Neural progenitor cell (in vitro differentiated cells): ENCODE measurements around the gene SLC4A2. TPM values are rescaled to one million over a fixed set of nuclear protein-coding genes. Genes with fewer than 3 reads are reported as not detected.

Experiments
- DNase-seq: peaks from one replicate; pipeline ENCODE4 v3.0.0-alpha.2; 2016; ENCODE audit warnings: low spot score
- H2AFZ ChIP-seq: fragments of 200-600 bp; sonication (generic); replicated peaks from 2 replicates; pipeline ENCODE4 v1.6.1; 2016; ENCODE audit warnings: antibody characterized with exemption
- H3F3A ChIP-seq: fragments of 200-600 bp; sonication (generic); 2 replicates; pipeline ENCODE4 v1.6.1; 2016; ENCODE audit warnings: antibody characterized with exemption, low read depth
- H3K27ac ChIP-seq: fragments of 200-600 bp; sonication (generic); 2 replicates; pipeline ENCODE4 v1.5.1; 2016; ENCODE audit warnings: mild to moderate bottlenecking
- H3K27me3 ChIP-seq: fragments of 200-600 bp; sonication (generic); 2 replicates; pipeline ENCODE4 v1.6.1; 2016; ENCODE audit warnings: mild to moderate bottlenecking, moderate library complexity
- H3K36me3 ChIP-seq: fragments of 200-600 bp; sonication (generic); 2 replicates; pipeline ENCODE4 v1.5.1; 2016
- H3K4me1 ChIP-seq: fragments of 200-600 bp; sonication (generic); 2 replicates; pipeline ENCODE4 v1.6.1; 2016; ENCODE audit warnings: mixed run types
- H3K4me2 ChIP-seq: fragments of 200-600 bp; sonication (generic); 2 replicates; pipeline ENCODE4 v1.6.1; 2016
- H3K4me3 ChIP-seq: fragments of 200-600 bp; sonication (generic); 2 replicates; pipeline ENCODE4 v1.5.1; 2016
- H3K79me2 ChIP-seq: fragments of 200-600 bp; sonication (generic); 2 replicates; pipeline ENCODE4 v1.6.1; 2016; ENCODE audit warnings: low read depth
- H3K9ac ChIP-seq: fragments of 200-600 bp; sonication (generic); 2 replicates; pipeline ENCODE4 v1.6.1; 2016
- H3K9me3 ChIP-seq: fragments of 200-600 bp; sonication (generic); 2 replicates; pipeline ENCODE4 v1.5.1; 2016; ENCODE audit warnings: low read depth
- H4K20me1 ChIP-seq: fragments of 200-600 bp; sonication (generic); 2 replicates; pipeline ENCODE4 v1.6.1; 2016; ENCODE audit warnings: low read depth
- H3K27ac Mint-ChIP-seq: 3 replicates; pipeline ENCODE4 v1.8.0; 2021; ENCODE audit warnings: mixed read lengths
- H3K27me3 Mint-ChIP-seq: 2 replicates; pipeline ENCODE4 v1.8.0; 2022; ENCODE audit warnings: low read depth, mild to moderate bottlenecking, inconsistent platforms, moderate library complexity, mixed read lengths; ENCODE audit not compliant: insufficient read depth
- H3K36me3 Mint-ChIP-seq: 3 replicates; pipeline ENCODE4 v1.8.0; 2021; ENCODE audit warnings: mixed read lengths
- H3K4me1 Mint-ChIP-seq: 3 replicates; pipeline ENCODE4 v1.8.0; 2021; ENCODE audit warnings: mixed read lengths
- H3K4me3 Mint-ChIP-seq: 3 replicates; pipeline ENCODE4 v1.8.0; 2021; ENCODE audit warnings: mild to moderate bottlenecking, moderate library complexity, mixed read lengths
- H3K9me3 Mint-ChIP-seq: 3 replicates; pipeline ENCODE4 v1.8.0; 2020; ENCODE audit warnings: mixed read lengths
- EZH2 ChIP-seq: fragments of 200-600 bp; sonication (generic); IDR thresholded peaks from 2 replicates; pipeline ENCODE4 v1.6.1; 2017; ENCODE audit warnings: antibody characterized with exemption, mild to moderate bottlenecking, moderate library complexity
- EZH2phosphoT487 ChIP-seq: fragments of 200-600 bp; sonication (generic); IDR thresholded peaks from 2 replicates; pipeline ENCODE4 v1.6.1; 2017; ENCODE audit warnings: antibody characterized with exemption
- total RNA-seq: library from RNA; depleted of rRNA; stranded (reverse); fragments of >200 nt; gene quantifications from 2 replicates; pipeline ENCODE4 v1.2.3, GENCODE V29; 2015; ENCODE audit warnings: low replicate concordance
- TF ChIP-seq, protein P1 (sequence below): fragments of 200-600 bp; sonication (generic); IDR thresholded peaks from 2 replicates; pipeline ENCODE4 v1.5.1; 2017; ENCODE audit warnings: antibody characterized with exemption, mild to moderate bottlenecking

Gene SLC4A2
- total RNA-seq, 1 donor from 2014 or later: 26.1 TPM

GRCh38 chr7:151080522-151081169 is 21.3 kb downstream of the SLC4A2 start, which contains the start of gene FASTK:
TSS of gene FASTK (minus strand) at chr7:151080809. CDS start at chr7:151080766, 43 bp downstream.
- H3K27me3 Mint-ChIP-seq: peaks cover 20% of the 10 kb centered on the region
- H3K36me3 Mint-ChIP-seq: peaks cover 5% of the 10 kb centered on the region
- Histone ChIP-seq H3K79me2 (peaks cover 26% of the 10 kb centered on the region), H3K9me3 (no peaks in the 10 kb centered on the region), H3K27me3 (peaks cover 10% of the 10 kb centered on the region), H3K36me3 (no peaks in the 10 kb centered on the region), H4K20me1 (peaks cover 28% of the 10 kb centered on the region), H2AFZ (no peak within 1 kb of the TSS), H3K4me2 (peak within 1 kb of the TSS; percentile 93), H3K27ac (peak within 1 kb of the TSS; percentile 38), H3K9ac (peak within 1 kb of the TSS; percentile 85), H3K4me1 (peaks cover 38% of the 10 kb centered on the region), H3K4me3 (peak within 1 kb of the TSS; percentile 96), H3F3A (peaks cover 59% of the 10 kb centered on the region)
- TF ChIP-seq EZH2: peak; percentile 34
- TF ChIP-seq, protein P1, sequence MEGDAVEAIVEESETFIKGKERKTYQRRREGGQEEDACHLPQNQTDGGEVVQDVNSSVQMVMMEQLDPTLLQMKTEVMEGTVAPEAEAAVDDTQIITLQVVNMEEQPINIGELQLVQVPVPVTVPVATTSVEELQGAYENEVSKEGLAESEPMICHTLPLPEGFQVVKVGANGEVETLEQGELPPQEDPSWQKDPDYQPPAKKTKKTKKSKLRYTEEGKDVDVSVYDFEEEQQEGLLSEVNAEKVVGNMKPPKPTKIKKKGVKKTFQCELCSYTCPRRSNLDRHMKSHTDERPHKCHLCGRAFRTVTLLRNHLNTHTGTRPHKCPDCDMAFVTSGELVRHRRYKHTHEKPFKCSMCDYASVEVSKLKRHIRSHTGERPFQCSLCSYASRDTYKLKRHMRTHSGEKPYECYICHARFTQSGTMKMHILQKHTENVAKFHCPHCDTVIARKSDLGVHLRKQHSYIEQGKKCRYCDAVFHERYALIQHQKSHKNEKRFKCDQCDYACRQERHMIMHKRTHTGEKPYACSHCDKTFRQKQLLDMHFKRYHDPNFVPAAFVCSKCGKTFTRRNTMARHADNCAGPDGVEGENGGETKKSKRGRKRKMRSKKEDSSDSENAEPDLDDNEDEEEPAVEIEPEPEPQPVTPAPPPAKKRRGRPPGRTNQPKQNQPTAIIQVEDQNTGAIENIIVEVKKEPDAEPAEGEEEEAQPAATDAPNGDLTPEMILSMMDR: no peak
- DNase-seq: peak; percentile 96
- H3K27ac Mint-ChIP-seq: peak within 1 kb of the TSS; percentile 79
- no peaks in the 10 kb centered on the region for H3K9me3 Mint-ChIP-seq
- H3K4me1 Mint-ChIP-seq: peaks cover 35% of the 10 kb centered on the region
- H3K4me3 Mint-ChIP-seq: peak within 1 kb of the TSS; percentile 92

DNA sequence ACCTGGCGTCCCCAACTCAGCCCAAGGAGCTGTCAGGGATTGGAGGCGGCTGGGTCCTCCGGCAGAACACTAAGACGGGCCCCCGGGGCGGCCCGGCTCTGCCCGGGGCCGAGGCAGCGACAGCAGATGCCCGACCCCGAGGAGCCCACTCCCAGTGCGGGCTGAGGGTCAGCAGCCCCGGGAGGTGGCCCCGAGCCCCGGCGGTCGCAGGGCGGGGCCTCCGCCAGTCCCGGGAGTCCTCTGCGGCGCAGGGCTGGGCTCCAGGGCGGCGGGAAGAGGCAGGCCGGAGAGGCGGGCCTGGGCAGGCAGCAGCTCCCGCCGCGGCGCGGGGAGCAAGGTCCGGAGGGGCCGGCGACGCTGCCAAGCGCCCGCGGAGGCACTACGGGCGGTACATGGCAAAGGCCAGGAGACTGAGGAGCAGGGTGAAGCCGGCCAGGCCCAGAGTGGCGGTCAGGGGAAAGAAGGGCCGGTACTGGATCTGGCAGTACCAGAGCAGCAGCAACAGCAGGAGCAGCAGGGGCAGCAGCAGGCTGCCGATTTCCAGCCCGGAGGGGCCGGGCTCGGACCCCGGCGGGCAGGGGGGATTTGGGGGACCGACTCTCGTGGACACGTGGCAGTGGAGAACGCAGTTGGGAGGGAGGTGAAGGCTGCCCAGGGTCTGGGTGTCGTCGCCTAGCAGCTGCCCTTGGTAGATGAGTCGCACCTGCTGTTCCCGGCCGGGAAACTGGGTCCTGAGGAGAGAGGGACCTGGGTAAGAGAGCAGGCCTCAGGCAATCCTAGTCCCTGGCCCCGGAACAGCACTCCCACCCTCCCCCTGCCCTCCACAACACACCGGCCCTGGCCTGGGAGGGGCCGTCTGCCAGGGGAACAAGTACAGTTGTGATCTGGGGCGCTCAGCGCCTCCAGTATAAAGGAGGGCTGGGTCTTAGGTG is 22.0 kb downstream of the SLC4A2 start:
- no peak for TF ChIP-seq EZH2phosphoT487
- no peak for TF ChIP-seq EZH2
- TF ChIP-seq, protein P1: no peak
- Histone ChIP-seq H3K4me1 (peaks cover 38% of the 10 kb centered on the region), H3K9me3 (no peaks in the 10 kb centered on the region), H3K4me3 (peak overlapping the region; percentile 96), H3K27me3 (peaks cover 10% of the 10 kb centered on the region), H3K9ac (no peak overlapping the region), H2AFZ (no peak overlapping the region), H3F3A (peaks cover 64% of the 10 kb centered on the region), H3K79me2 (peaks cover 26% of the 10 kb centered on the region), H3K36me3 (no peaks in the 10 kb centered on the region), H3K4me2 (peak overlapping the region; percentile 93), H3K27ac (no peak overlapping the region), H4K20me1 (peaks cover 28% of the 10 kb centered on the region)
- Mint-ChIP-seq H3K36me3 (peaks cover 4% of the 10 kb centered on the region), H3K9me3 (no peaks in the 10 kb centered on the region), H3K27ac (no peak overlapping the region), H3K27me3 (peaks cover 18% of the 10 kb centered on the region), H3K4me1 (peaks cover 37% of the 10 kb centered on the region), H3K4me3 (peak overlapping the region; percentile 92)
- DNase-seq: peak; percentile 58

DNA sequence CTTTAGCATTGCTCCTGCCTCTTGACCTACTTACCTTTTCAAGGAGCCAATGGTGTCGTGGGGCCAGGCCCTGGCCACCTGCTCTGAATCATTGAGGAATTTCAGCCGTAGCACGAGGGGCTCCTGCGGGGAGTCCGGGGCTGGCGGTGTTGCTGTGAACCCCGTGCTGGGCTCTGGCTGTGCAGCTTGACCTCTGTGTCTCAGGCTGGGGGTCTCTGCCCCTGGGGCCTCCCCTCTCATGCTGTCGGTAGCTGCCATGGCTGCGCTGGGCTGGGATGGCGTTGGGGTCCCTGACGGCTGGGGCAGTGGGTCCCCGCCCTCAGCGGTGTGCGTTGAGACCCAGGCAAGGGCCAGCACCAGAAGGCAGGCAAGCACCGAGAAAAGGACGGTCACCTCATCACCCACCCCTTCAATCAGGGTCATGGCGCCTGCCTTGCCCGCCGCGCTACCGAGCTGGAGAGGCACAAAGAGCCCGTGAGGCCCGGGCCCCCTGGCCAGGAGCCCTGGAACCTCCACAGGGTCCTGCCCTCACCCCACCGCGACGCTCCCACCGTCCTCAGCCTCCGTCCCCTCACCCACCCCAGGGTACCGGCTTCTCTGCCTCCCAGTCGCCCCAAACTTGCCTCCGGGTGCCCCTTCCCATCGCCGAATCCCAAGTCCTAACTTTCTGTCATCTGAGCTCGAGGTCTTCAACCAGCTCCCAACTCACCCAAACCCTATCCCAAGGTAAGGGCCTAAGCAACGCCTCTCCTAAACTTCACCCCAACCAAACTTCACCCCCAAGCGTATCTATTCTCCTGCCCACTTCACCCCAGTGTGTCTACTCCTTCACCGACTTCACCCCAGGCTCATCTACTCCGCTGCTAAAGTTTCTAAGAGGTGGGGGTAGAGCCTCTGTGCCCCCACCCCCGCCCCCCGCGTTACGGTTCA is 23.0 kb downstream of the SLC4A2 start:
- no peaks in the 10 kb centered on the region for H3K9me3 Mint-ChIP-seq
- peaks cover 65% of the 10 kb centered on the region for H3F3A ChIP-seq
- H3K36me3 Mint-ChIP-seq: peaks cover 4% of the 10 kb centered on the region
- no peak overlapping the region for H3K27ac ChIP-seq
- H4K20me1 ChIP-seq: peaks cover 34% of the 10 kb centered on the region
- peaks cover 10% of the 10 kb centered on the region for H3K27me3 ChIP-seq
- peak overlapping the region; percentile 36 for H3K9ac ChIP-seq
- H3K79me2 ChIP-seq: peaks cover 33% of the 10 kb centered on the region
- peak overlapping the region; percentile 96 for H3K4me3 ChIP-seq
- H3K27ac Mint-ChIP-seq: no peak overlapping the region
- H3K36me3 ChIP-seq: no peaks in the 10 kb centered on the region
- peaks cover 38% of the 10 kb centered on the region for H3K4me1 ChIP-seq
- peak overlapping the region; percentile 88 for H3K4me3 Mint-ChIP-seq
- no peak overlapping the region for H2AFZ ChIP-seq
- no peak for DNase-seq
- peak overlapping the region; percentile 86 for H3K4me2 ChIP-seq
- H3K27me3 Mint-ChIP-seq: peaks cover 18% of the 10 kb centered on the region
- H3K9me3 ChIP-seq: no peaks in the 10 kb centered on the region
- H3K4me1 Mint-ChIP-seq: peaks cover 37% of the 10 kb centered on the region
- TF ChIP-seq, protein P1: no peak
- TF ChIP-seq EZH2: no peak
- no peak for TF ChIP-seq EZH2phosphoT487
